SK-N-SH treated with all-trans-retinoic acid at 6 μM for 48 hours (cell line): ENCODE measurements around the gene ALPP.

Experiments
- ATAC-seq: fragments of 200-7000 bp; cut with Tn5 transposase; 3 replicates; pipeline ENCODE4 v1.9.1; 2020; ENCODE audit warnings: mild to moderate bottlenecking, moderate library complexity
- ARNTL ChIP-seq: fragments of 450-650 bp; formaldehyde crosslinking; IDR thresholded peaks from 2 replicates; pipeline ENCODE4 v1.5.0; 2020; ENCODE audit warnings: low read depth, mild to moderate bottlenecking, moderate library complexity, borderline replicate concordance
- BACH2 ChIP-seq: fragments of 250-450 bp; sonication (Bioruptor Pico); IDR thresholded peaks from 2 replicates; pipeline ENCODE4 v1.9.0; 2021; ENCODE audit warnings: mild to moderate bottlenecking, borderline replicate concordance
- ESRRG ChIP-seq: fragments of 250-450 bp; sonication (Bioruptor Pico); IDR thresholded peaks from 2 replicates; pipeline ENCODE4 v1.6.1; 2021; ENCODE audit warnings: mild to moderate bottlenecking
- GLIS3 ChIP-seq: fragments of 250-450 bp; sonication (Bioruptor Pico); IDR thresholded peaks from 2 replicates; pipeline ENCODE4 v1.5.0; 2020; ENCODE audit warnings: mild to moderate bottlenecking, moderate library complexity
- ISL1 ChIP-seq: fragments of 250-450 bp; sonication (Bioruptor Pico); IDR thresholded peaks from 2 replicates; pipeline ENCODE4 v2.1.2; 2022; ENCODE audit warnings: mild to moderate bottlenecking, moderate library complexity
- OSR1 ChIP-seq: fragments of 250-450 bp; sonication (Bioruptor Pico); IDR thresholded peaks from 2 replicates; pipeline ENCODE4 v1.8.0; 2022; ENCODE audit warnings: moderate library complexity, mild to moderate bottlenecking, inconsistent platforms
- PPARA ChIP-seq: fragments of 250-450 bp; sonication (Bioruptor Pico); IDR thresholded peaks from 2 replicates; pipeline ENCODE4 v1.5.0; 2020; ENCODE audit warnings: mild to moderate bottlenecking, borderline replicate concordance
- RARB ChIP-seq: fragments of 250-450 bp; sonication (Bioruptor Pico); IDR thresholded peaks from 2 replicates; pipeline ENCODE4 v1.8.0; 2021; ENCODE audit warnings: mild to moderate bottlenecking, moderate library complexity
- SNAI2 ChIP-seq: fragments of 250-450 bp; sonication (Bioruptor Pico); IDR thresholded peaks from 2 replicates; pipeline ENCODE4 v1.5.0; 2020; ENCODE audit warnings: mild to moderate bottlenecking, moderate library complexity
- TCF4 ChIP-seq: fragments of 250-450 bp; sonication (Bioruptor Pico); IDR thresholded peaks from 2 replicates; pipeline ENCODE4 v1.8.0; 2021; ENCODE audit warnings: mild to moderate bottlenecking, moderate library complexity, borderline replicate concordance
- TOX ChIP-seq: fragments of 250-450 bp; sonication (Bioruptor Pico); IDR thresholded peaks from 2 replicates; pipeline ENCODE4 v1.8.0; 2021; ENCODE audit warnings: mild to moderate bottlenecking, moderate library complexity, borderline replicate concordance
- ZC3H10 ChIP-seq: fragments of 250-450 bp; sonication (Bioruptor Pico); IDR thresholded peaks from 2 replicates; pipeline ENCODE4 v1.5.1; 2021; ENCODE audit warnings: mild to moderate bottlenecking, moderate library complexity
- ZFP3 ChIP-seq: fragments of 250-450 bp; sonication (Bioruptor Pico); IDR thresholded peaks from 2 replicates; pipeline ENCODE4 v1.5.0; 2020; ENCODE audit warnings: mild to moderate bottlenecking, moderate library complexity
- ZFP30 ChIP-seq: fragments of 450-650 bp; formaldehyde crosslinking; IDR thresholded peaks from 2 replicates; pipeline ENCODE4 v1.5.0; 2022; ENCODE audit warnings: mild to moderate bottlenecking, moderate library complexity
- ZNF565 ChIP-seq: fragments of 450-650 bp; formaldehyde crosslinking; conservative IDR thresholded peaks from 2 replicates; pipeline ENCODE4 v1.5.0; 2020; ENCODE audit warnings: low read depth, mild to moderate bottlenecking, moderate library complexity
- ZNF70 ChIP-seq: fragments of 450-650 bp; formaldehyde crosslinking; IDR thresholded peaks from 2 replicates; pipeline ENCODE4 v1.5.0; 2020; ENCODE audit warnings: mild to moderate bottlenecking, moderate library complexity
- ZNF8 ChIP-seq: fragments of 450-650 bp; formaldehyde crosslinking; IDR thresholded peaks from 2 replicates; pipeline ENCODE4 v1.5.0; 2020; ENCODE audit warnings: mild to moderate bottlenecking, moderate library complexity
- TF ChIP-seq, protein P1 (sequence below): fragments of 250-450 bp; sonication (Bioruptor Pico); IDR thresholded peaks from 2 replicates; pipeline ENCODE4 v1.8.0; 2021; ENCODE audit warnings: low read depth, mild to moderate bottlenecking, moderate library complexity, borderline replicate concordance
- TF ChIP-seq, protein P2 (sequence below): fragments of 250-450 bp; sonication (Bioruptor Pico); IDR thresholded peaks from 2 replicates; pipeline ENCODE4 v1.5.0; 2020; ENCODE audit warnings: mild to moderate bottlenecking, moderate library complexity
- TF ChIP-seq, protein P3 (sequence below): fragments of 250-450 bp; sonication (Bioruptor Pico); IDR thresholded peaks from 2 replicates; pipeline ENCODE4 v1.5.1; 2021; ENCODE audit warnings: mild to moderate bottlenecking, moderate library complexity

Gene ALPP

DNA sequence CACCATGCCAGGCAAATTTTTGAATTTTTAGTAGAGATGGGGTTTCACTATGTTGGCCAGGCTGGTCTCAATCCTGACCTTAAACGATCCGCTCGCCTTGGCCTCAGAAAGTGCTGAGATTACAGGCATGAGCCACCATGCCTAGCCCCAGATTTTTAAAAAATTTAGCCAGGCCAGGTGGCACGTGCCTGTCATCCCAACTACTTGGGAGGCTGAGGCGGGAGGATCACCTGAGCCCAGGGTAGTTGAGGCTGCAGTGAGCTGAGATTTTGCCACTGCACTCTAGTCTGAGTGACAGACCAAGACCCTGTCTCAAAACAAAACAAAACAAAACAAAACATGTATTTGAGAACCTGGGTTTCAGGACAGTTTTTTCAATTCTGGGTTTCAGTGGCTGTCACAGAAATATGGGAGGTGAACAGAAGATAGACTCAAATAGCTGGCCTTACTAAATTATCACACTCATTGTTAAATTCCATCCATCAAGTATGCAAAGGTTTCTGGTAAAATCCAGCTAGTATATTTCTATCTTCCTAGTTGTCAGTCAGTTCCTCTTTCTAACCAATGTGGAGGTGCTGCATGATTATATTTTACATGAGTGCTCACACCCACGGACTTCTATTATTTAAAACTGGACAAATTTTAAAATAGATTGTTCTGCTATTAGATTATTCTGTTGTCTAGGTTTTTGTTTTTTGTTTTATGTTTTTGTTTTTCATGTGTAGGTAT lies 33.5 kb downstream of the ALPP start:
- ATAC-seq: no peak
- TF ChIP-seq ZNF565 (CRISPR knock-in tag) (no peak), TOX (CRISPR knock-in tag) (no peak), ZFP30 (CRISPR knock-in tag) (no peak), SNAI2 (CRISPR knock-in tag) (no peak), ZC3H10 (CRISPR knock-in tag) (no peak), ESRRG (CRISPR knock-in tag) (no peak), OSR1 (CRISPR knock-in tag) (no peak), BACH2 (CRISPR knock-in tag) (no peak), ZNF8 (no peak), RARB (CRISPR knock-in tag) (no peak), GLIS3 (no peak), ISL1 (no peak), TCF4 (CRISPR knock-in tag) (no peak), ZFP3 (CRISPR knock-in tag) (no peak), ARNTL (CRISPR knock-in tag) (no peak)
- TF ChIP-seq, protein P1, sequence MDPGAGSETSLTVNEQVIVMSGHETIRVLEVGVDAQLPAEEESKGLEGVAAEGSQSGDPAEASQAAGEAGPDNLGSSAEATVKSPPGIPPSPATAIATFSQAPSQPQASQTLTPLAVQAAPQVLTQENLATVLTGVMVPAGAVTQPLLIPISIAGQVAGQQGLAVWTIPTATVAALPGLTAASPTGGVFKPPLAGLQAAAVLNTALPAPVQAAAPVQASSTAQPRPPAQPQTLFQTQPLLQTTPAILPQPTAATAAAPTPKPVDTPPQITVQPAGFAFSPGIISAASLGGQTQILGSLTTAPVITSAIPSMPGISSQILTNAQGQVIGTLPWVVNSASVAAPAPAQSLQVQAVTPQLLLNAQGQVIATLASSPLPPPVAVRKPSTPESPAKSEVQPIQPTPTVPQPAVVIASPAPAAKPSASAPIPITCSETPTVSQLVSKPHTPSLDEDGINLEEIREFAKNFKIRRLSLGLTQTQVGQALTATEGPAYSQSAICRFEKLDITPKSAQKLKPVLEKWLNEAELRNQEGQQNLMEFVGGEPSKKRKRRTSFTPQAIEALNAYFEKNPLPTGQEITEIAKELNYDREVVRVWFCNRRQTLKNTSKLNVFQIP (CRISPR knock-in tag): no peak
- TF ChIP-seq, protein P2, sequence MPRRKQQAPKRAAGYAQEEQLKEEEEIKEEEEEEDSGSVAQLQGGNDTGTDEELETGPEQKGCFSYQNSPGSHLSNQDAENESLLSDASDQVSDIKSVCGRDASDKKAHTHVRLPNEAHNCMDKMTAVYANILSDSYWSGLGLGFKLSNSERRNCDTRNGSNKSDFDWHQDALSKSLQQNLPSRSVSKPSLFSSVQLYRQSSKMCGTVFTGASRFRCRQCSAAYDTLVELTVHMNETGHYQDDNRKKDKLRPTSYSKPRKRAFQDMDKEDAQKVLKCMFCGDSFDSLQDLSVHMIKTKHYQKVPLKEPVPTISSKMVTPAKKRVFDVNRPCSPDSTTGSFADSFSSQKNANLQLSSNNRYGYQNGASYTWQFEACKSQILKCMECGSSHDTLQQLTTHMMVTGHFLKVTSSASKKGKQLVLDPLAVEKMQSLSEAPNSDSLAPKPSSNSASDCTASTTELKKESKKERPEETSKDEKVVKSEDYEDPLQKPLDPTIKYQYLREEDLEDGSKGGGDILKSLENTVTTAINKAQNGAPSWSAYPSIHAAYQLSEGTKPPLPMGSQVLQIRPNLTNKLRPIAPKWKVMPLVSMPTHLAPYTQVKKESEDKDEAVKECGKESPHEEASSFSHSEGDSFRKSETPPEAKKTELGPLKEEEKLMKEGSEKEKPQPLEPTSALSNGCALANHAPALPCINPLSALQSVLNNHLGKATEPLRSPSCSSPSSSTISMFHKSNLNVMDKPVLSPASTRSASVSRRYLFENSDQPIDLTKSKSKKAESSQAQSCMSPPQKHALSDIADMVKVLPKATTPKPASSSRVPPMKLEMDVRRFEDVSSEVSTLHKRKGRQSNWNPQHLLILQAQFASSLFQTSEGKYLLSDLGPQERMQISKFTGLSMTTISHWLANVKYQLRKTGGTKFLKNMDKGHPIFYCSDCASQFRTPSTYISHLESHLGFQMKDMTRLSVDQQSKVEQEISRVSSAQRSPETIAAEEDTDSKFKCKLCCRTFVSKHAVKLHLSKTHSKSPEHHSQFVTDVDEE (CRISPR knock-in tag): no peak
- TF ChIP-seq, protein P3, sequence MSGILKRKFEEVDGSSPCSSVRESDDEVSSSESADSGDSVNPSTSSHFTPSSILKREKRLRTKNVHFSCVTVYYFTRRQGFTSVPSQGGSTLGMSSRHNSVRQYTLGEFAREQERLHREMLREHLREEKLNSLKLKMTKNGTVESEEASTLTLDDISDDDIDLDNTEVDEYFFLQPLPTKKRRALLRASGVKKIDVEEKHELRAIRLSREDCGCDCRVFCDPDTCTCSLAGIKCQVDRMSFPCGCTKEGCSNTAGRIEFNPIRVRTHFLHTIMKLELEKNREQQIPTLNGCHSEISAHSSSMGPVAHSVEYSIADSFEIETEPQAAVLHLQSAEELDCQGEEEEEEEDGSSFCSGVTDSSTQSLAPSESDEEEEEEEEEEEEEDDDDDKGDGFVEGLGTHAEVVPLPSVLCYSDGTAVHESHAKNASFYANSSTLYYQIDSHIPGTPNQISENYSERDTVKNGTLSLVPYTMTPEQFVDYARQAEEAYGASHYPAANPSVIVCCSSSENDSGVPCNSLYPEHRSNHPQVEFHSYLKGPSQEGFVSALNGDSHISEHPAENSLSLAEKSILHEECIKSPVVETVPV (CRISPR knock-in tag): no peak

DNA sequence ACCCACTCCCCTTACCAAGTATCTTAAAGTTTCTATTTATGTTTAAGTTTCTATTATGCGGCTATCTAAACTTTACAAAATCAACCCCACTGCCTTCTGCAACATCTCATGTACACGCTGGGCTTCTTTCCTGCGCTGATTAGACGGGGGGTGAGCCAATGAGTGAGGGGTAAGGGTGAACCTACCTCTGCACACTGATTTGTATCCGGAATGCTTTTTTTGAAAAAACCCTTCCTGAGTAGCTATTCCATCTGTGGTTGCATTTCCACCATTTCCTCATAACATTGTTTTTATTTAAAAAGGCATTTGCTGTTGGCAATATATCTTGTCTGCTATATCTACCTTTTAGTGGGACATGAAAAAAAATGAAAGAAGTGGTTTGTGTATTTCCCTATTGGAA lies 34.4 kb downstream of the ALPP start:
- no peak for ATAC-seq
- no peak for TF ChIP-seq ZNF565 (CRISPR knock-in tag)
- TF ChIP-seq BACH2 (CRISPR knock-in tag): no peak
- TF ChIP-seq ISL1: no peak
- TF ChIP-seq, protein P3 (CRISPR knock-in tag): no peak

DNA sequence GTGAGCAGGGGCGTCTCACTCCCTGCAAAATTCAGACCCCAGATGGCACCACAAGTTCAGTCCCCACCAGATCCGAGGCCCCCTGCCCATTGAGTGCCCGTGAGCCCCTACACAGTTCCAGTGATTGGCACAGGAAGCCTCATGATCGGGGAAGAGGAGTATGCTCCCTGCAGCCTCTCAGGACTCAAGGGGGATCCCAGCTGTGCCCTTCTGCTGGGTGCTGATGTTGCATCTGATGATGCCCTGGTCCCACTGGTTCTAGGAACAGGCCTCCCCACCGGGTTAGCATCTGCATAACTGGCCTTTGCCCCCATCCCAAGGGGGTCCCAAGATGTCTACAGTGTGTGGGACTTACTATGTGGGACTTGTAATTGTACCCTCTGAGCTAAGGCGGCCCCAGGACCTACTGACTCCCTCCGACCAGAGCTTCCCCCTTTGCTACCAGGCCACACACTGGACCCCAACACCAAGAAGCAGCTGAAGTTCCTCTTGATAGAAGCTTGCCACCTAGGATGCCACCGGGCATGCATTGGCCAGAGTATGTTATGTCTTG lies 36.7 kb downstream of the ALPP start:
- no peak for TF ChIP-seq ZNF8
- no peak for TF ChIP-seq ESRRG (CRISPR knock-in tag)
- TF ChIP-seq TCF4 (CRISPR knock-in tag): no peak
- no peak for TF ChIP-seq PPARA (CRISPR knock-in tag)
- TF ChIP-seq, protein P2 (CRISPR knock-in tag): no peak
- no peak for TF ChIP-seq ZNF70 (CRISPR knock-in tag)
- TF ChIP-seq SNAI2 (CRISPR knock-in tag): no peak
- no peak for TF ChIP-seq ZC3H10 (CRISPR knock-in tag)
- TF ChIP-seq GLIS3: no peak

More for the DNA sequence above, 36.7 kb downstream of the ALPP start:
- ATAC-seq: no peak
